SK-N-SH (cell line): ENCODE measurements around the gene CORO6.

Experiments used
- CHD2 ChIP-seq: fragments of 150-350 bp; IDR thresholded peaks from 2 replicates; pipeline ENCODE4 v1.6.1; 2018; ENCODE audit warnings: low read length; ENCODE audit not compliant: partially characterized antibody
- RCOR1 ChIP-seq: fragments of 150-350 bp; IDR thresholded peaks from 2 replicates; pipeline ENCODE4 v1.6.1; 2017; ENCODE audit warnings: antibody characterized with exemption, low read length
- REST ChIP-seq: IDR thresholded peaks from 2 replicates; pipeline ENCODE4 v1.6.1; 2012; ENCODE audit warnings: mild to moderate bottlenecking, low read depth, low read length, moderate library complexity
- SIN3A ChIP-seq: IDR thresholded peaks from 2 replicates; pipeline ENCODE4 v1.6.1; 2012; ENCODE audit warnings: low read depth, mild to moderate bottlenecking, low read length, moderate library complexity, borderline replicate concordance
- TF ChIP-seq, protein P1 (sequence below): fragments of 200-600 bp; sonication (generic); IDR thresholded peaks from 2 replicates; pipeline ENCODE4 v1.6.1; 2017; ENCODE audit warnings: antibody characterized with exemption, mild to moderate bottlenecking, moderate library complexity

DNA sequence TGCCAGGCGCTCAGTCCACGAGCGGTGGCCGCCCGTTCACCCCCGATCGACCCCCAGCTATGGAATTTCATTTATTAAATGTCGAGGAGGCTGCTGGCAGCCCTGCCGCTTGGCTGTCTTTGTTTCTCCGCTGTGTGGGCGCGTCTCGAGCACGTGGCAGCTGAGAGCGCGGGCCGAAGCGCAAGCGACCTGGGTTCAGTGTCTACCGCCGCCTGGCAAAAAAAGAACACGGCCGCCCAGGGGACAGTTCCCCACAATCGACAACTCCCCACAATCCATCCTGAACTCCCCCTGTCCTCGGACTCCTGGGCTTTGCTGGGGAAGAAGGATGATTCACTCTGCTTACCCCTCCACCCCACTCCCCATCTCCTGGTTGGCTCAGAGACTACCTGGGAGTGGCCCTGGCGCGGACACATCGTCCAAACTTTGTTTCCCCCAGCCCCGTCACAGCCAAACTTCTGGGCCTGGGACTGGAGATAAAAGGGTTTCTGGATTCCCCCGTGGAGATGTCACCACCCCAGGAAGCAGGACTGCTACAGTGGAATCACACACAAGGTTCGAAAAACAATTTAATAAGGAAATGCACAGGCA lies 31.5 kb downstream of the CORO6 start:
- TF ChIP-seq, protein P1, sequence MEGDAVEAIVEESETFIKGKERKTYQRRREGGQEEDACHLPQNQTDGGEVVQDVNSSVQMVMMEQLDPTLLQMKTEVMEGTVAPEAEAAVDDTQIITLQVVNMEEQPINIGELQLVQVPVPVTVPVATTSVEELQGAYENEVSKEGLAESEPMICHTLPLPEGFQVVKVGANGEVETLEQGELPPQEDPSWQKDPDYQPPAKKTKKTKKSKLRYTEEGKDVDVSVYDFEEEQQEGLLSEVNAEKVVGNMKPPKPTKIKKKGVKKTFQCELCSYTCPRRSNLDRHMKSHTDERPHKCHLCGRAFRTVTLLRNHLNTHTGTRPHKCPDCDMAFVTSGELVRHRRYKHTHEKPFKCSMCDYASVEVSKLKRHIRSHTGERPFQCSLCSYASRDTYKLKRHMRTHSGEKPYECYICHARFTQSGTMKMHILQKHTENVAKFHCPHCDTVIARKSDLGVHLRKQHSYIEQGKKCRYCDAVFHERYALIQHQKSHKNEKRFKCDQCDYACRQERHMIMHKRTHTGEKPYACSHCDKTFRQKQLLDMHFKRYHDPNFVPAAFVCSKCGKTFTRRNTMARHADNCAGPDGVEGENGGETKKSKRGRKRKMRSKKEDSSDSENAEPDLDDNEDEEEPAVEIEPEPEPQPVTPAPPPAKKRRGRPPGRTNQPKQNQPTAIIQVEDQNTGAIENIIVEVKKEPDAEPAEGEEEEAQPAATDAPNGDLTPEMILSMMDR, result no peak
- TF ChIP-seq SIN3A, result no peak
- no peak for TF ChIP-seq REST
- no peak for TF ChIP-seq RCOR1
- no peak for TF ChIP-seq CHD2
